ENCODE measurements around the gene MRPS17. TPM values are rescaled to one million over a fixed set of nuclear protein-coding genes. Genes with fewer than 3 reads are reported as not detected.

Gene MRPS17
- total RNA-seq, result 11.2 TPM

DNA sequence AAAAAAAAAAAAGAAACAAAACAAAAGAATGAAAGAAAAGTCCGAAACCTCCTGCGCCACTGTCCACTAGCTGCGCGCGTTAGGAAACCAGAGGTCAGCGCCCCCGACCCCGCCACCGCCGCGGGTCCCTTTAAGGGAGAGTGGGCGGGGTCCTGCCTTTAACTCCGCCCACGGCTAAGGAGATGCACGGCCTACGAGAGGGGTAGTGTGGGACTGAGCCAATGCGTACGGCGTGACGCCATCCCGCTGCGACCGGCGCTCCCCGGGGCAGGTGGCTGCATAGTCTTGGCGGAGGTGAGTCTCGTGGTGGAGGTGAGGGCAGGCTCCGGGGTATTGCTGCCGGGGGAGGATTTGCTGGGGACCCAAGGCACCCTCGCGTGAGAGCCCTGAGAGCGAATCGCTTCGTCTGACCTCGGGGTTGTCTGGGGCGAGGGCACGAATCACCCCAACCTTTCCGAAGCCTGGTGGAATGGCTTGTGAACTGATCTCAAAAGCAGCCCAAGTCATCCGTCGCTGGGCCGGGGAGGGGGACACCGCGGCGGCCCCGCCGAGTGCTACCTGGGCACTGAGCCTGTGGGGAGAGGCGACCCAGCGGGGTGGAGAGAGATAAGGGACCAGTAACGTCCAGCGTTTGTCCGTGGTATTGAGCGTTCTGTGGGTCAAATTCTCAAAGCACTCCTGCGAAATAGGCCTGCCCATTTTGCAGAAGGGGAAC is at the start of gene MRPS17:
MRPS17 (plus strand) TSS at position 241 of the 715 bp plus-strand sequence. CDS start 1,319 bp downstream, outside the sequence.

DNA sequence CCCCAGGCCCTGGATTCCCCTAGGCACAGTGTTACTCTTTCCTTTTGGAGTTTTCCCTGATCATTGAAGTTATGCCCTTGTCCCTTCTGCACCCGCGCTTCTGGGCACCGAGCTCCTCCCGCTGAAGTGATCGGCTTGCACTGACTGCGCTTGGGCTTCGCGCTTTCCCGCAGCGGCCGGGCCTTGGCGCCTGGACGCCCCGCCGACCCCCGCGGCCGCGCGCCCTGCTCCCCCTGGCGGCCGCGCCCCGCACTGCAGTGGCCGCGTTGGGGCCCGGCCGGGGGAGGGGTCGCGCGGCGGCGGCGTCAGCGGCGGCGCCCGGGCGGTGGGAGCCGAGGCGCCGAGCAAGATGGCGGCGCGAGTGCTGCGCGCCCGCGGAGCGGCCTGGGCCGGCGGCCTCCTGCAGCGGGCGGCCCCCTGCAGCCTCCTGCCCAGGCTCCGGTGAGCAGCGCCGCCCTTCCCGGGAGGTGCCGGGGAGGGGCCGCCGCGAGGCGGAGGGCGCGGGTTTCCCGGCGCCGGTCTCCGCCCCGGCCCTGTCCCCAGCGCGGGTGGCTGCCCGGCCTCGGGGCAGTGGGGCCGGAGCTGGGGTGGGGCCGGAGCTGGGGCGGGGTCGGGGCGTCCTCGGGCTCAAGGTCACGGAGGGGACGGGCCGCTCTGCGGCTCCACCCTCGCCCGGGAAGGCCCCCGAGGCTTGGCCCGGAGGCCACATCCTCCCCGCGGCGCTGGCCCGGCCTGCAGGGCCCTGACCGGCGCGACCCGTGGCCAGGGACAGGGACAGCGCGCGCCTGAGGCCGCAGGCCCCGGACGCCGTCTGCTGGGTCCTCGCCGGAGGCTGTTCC is 12.8 kb downstream of the MRPS17 start, which contains the start of gene NIPSNAP2:
NIPSNAP2 (plus strand) TSS at position 325 of the 839 bp plus-strand sequence; CDS start at position 350, 25 bp downstream.

Other genes starting within 250 kb of the MRPS17 start
- gene SEPTIN14, start 89.1 kb upstream of the MRPS17 start, total RNA-seq, result not detected
- 11.0 TPM for gene ZNF713, start 64.4 kb upstream of the MRPS17 start, total RNA-seq
- gene NIPSNAP2, start 12.7 kb downstream of the MRPS17 start, total RNA-seq, result 106 TPM
- gene PSPH, start 99.6 kb downstream of the MRPS17 start, total RNA-seq, result 18.6 TPM
- gene CCT6A, start 99.9 kb downstream of the MRPS17 start, total RNA-seq, result 99.3 TPM
- 111 TPM for gene SUMF2, start 112.4 kb downstream of the MRPS17 start, total RNA-seq
- 29.3 TPM for gene PHKG1, start 141.1 kb downstream of the MRPS17 start, total RNA-seq
- 379 TPM for gene CHCHD2, start 154.6 kb downstream of the MRPS17 start, total RNA-seq
- gene NUPR2, start 164.5 kb downstream of the MRPS17 start, total RNA-seq, result 3.0 TPM